Coronary artery (tissue), 2 donors: ENCODE data around the gene MAP6.

ENCODE experiments used
- DNase-seq: peaks from one replicate; pipeline ENCODE4 v3.0.0-alpha.2; 2017; ENCODE audit warnings: low spot score
- H3K27ac ChIP-seq, 2 donors: fragments of 200-600 bp; sonication (generic); one replicate each; pipeline ENCODE4 v1.5.1; 2016 to 2019
- H3K4me3 ChIP-seq: fragments of 200-600 bp; sonication (generic); 2 replicates; pipeline ENCODE4 v1.5.1; 2016; ENCODE audit warnings: mild to moderate bottlenecking, moderate library complexity
- CTCF ChIP-seq: fragments of 200-600 bp; sonication (generic); IDR thresholded peaks from one replicate; pipeline ENCODE4 v1.5.1; 2019; ENCODE audit warnings: antibody characterized with exemption

The MAP6 gene

GRCh38 chr11:75538150-75538942, 130.5 kb downstream of the MAP6 start:
- H3K27ac ChIP-seq = no peak overlapping the region
- no peak for DNase-seq
- no peak for TF ChIP-seq CTCF
- H3K4me3 ChIP-seq = no peak overlapping the region

- no peak for DNase-seq
- no peak for TF ChIP-seq CTCF
- Histone ChIP-seq H3K27ac (no peak overlapping the region), H3K4me3 (no peak overlapping the region)
These were observed 131.1 kb downstream of the MAP6 start for GRCh38 chr11:75537740-75538139.
